Ascending aorta (tissue), 2 donors: Measurements from ENCODE around the gene NUAK1. TPM values are rescaled to one million over a fixed set of nuclear protein-coding genes. Genes with fewer than 3 reads are reported as not detected.

Experiments used
- DNase-seq, 2 donors: peaks; one replicate each; pipeline ENCODE4 v3.0.0-alpha.2; 2019; ENCODE audit warnings: low spot score in 2 of 2
- H3K27ac ChIP-seq, 2 donors: fragments of 200-600 bp; sonication (generic); one replicate each; pipeline ENCODE4 v1.5.1; 2016 to 2017; ENCODE audit warnings: mild to moderate bottlenecking in 1 of 2
- H3K27me3 ChIP-seq: fragments of 200-600 bp; sonication (generic); one replicate; pipeline ENCODE4 v1.5.1; 2017
- H3K36me3 ChIP-seq, 2 donors: fragments of 200-600 bp; sonication (generic); one replicate each; pipeline ENCODE4 v1.5.1; 2016
- H3K4me1 ChIP-seq, 2 donors: fragments of 200-600 bp; sonication (generic); one replicate each; pipeline ENCODE4 v1.5.1; 2016 to 2017; ENCODE audit warnings: mild to moderate bottlenecking in 1 of 2
- H3K4me3 ChIP-seq, 2 donors: fragments of 200-600 bp; sonication (generic); one replicate each; pipeline ENCODE4 v1.5.1; 2016 to 2017; ENCODE audit warnings: mild to moderate bottlenecking in 1 of 2
- H3K9me3 ChIP-seq, 2 donors: fragments of 200-600 bp; sonication (generic); one replicate each; pipeline ENCODE4 v1.5.1; 2016
- intact Hi-C: fragments of 100-400 bp; cut with DNase I; formaldehyde crosslinking; loops from one replicate; pipeline ENCODE4 v1.15.1; 2023
- total RNA-seq: library from RNA; depleted of rRNA; stranded (reverse); fragments of >200 nt; gene quantifications from one replicate; pipeline ENCODE4 v1.1.0, GENCODE V29; 2016
- TF ChIP-seq, protein P1 (sequence below), 3 experiments: fragments of 200-600 bp in 2 of 3; fragments of 450-650 bp in 1 of 3; sonication (generic) in 2 of 3; IDR thresholded peaks; one replicate each; pipeline ENCODE4 v1.5.1; 2016 to 2019; ENCODE audit warnings: antibody characterized with exemption in 3 of 3, mild to moderate bottlenecking in 1 of 3, moderate library complexity in 1 of 3

The NUAK1 gene
- total RNA-seq, 1 donor from 2014 or later: 29.7 TPM

DNA sequence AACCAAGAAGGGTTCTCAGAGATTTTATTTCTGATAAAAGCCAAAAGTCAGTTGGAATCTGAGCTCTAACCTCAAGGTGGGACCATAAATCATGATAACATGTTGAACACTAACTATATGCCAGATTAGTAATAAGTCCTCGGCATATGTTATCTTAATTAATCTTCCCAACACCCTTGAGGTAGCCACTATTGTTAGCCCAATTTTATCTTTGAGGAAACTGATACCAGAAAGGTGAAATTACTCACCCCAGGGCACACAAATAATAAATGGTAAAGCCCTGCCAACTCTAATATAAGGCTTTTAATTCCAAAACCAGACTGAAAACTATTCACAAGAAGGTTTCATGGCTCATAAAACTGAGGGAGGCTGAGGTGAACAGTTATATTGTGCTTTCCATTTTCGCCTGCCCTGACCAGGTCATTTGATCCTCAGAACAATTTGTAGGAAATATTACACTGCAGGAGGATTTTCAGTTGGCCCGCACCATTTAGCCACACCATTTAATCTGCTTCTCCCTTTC is 16.1 kb upstream of the NUAK1 start:
- no peaks in the 10 kb centered on the region for H3K4me1 ChIP-seq
- no peaks in the 10 kb centered on the region for H3K9me3 ChIP-seq
- no peaks in the 10 kb centered on the region for H3K27me3 ChIP-seq
- DNase-seq: no peak
- no peak overlapping the region for H3K4me3 ChIP-seq
- TF ChIP-seq, protein P1, sequence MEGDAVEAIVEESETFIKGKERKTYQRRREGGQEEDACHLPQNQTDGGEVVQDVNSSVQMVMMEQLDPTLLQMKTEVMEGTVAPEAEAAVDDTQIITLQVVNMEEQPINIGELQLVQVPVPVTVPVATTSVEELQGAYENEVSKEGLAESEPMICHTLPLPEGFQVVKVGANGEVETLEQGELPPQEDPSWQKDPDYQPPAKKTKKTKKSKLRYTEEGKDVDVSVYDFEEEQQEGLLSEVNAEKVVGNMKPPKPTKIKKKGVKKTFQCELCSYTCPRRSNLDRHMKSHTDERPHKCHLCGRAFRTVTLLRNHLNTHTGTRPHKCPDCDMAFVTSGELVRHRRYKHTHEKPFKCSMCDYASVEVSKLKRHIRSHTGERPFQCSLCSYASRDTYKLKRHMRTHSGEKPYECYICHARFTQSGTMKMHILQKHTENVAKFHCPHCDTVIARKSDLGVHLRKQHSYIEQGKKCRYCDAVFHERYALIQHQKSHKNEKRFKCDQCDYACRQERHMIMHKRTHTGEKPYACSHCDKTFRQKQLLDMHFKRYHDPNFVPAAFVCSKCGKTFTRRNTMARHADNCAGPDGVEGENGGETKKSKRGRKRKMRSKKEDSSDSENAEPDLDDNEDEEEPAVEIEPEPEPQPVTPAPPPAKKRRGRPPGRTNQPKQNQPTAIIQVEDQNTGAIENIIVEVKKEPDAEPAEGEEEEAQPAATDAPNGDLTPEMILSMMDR (IDR thresholded peaks at IDR 0.05): no peak
- no peaks in the 10 kb centered on the region for H3K36me3 ChIP-seq
- intact Hi-C loops: no loop called here
- H3K27ac ChIP-seq: no peak overlapping the region

GRCh38 chr12:106152334-106152733 is 13.6 kb upstream of the NUAK1 start:
- Histone ChIP-seq H3K4me1 (peaks cover 4 to 14% of the 10 kb centered on the region in 2 donors), H3K9me3 (no peaks in the 10 kb centered on the region), H3K27ac (no peak overlapping the region), H3K36me3 (no peaks in the 10 kb centered on the region), H3K4me3 (no peak overlapping the region), H3K27me3 (no peaks in the 10 kb centered on the region)
- intact Hi-C loops: no loop called here
- DNase-seq: no peak
- TF ChIP-seq, protein P1 (IDR thresholded peaks at IDR 0.05): no peak

GRCh38 chr12:106150555-106150954 is 11.8 kb upstream of the NUAK1 start:
- Histone ChIP-seq H3K27me3 (no peaks in the 10 kb centered on the region), H3K27ac (no peak overlapping the region), H3K9me3 (no peaks in the 10 kb centered on the region), H3K36me3 (no peaks in the 10 kb centered on the region), H3K4me3 (no peak overlapping the region), H3K4me1 (peaks cover 4 to 18% of the 10 kb centered on the region in 2 donors)
- intact Hi-C loops: no loop called here
- DNase-seq: no peak
- TF ChIP-seq, protein P1 (IDR thresholded peaks at IDR 0.05): no peak

DNA sequence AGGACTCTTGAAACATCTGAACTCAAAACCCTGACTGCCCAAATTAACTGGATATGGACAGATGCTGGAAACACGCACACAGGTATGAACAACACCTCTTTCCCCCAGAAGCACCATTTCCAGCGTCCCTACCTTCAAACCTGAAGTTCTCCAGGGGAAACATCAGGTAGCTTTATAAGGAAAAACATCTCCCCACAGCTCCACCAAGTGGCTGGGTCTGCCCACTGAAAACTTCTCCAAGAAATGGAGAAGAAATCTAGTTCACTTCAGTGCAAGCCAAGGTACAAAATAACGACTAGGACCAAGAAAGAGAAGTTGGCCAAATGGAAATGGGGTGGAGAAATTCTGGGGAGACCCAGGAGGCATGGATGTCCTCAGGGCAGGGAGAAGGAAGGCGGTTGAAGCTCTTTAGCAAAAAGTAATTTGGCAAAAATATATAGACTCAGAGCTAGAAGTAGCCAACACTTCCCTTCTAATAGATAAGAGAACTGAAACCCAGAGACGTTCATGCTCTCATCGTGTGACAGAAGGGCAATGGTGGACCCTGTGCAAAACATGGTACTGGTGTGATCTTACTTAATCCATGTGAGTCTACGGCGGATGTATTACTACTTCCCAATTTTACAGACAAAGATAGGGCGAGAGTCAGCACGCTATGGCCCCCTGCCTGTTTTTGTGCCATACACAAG is 10.5 kb upstream of the NUAK1 start:
- Histone ChIP-seq H3K4me1 (peaks cover 4 to 21% of the 10 kb centered on the region in 2 donors), H3K27ac (peak overlapping the region in 1 of 2 donors; percentile 57), H3K9me3 (no peaks in the 10 kb centered on the region), H3K27me3 (no peaks in the 10 kb centered on the region), H3K36me3 (no peaks in the 10 kb centered on the region), H3K4me3 (no peak overlapping the region)
- intact Hi-C loops: loop anchor here (10.0 kb wide), 1 partner anchor 624 kb away; no protein-coding TSS in a partner anchor
- no peak for DNase-seq
- TF ChIP-seq, protein P1 (IDR thresholded peaks at IDR 0.05): peak; percentile 31 to 62 (median 52)

DNA sequence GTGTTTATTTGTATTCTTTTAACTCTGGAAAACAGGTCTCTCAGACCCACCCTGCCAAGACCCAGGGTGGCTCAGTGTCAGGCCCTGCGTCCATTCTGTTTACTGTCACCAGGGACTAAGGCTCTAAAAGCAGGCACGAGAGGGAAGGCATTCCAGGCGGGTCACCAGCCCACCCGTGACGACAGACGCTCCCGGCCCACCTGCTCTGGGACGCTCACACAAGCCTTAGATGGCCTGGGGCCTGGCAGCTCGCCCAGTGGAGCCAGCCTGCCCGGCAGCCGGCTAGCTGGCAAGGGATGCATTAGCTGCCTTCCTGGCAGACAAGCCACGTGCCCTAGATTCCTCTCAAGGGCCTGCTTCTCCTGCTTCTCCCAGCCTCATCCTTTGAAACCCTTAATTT is 9.2 kb upstream of the NUAK1 start:
- H3K27me3 ChIP-seq: no peaks in the 10 kb centered on the region
- intact Hi-C loops: loop anchor here (1.0 to 10.0 kb wide), 2 partner anchors 623 to 730 kb away; no protein-coding TSS in a partner anchor
- DNase-seq: peak; percentile 53 to 88
- peaks cover 4 to 25% of the 10 kb centered on the region in 2 donors for H3K4me1 ChIP-seq
- TF ChIP-seq, protein P1 (IDR thresholded peaks at IDR 0.05): no peak
- H3K4me3 ChIP-seq: no peak overlapping the region
- no peaks in the 10 kb centered on the region for H3K36me3 ChIP-seq
- H3K9me3 ChIP-seq: no peaks in the 10 kb centered on the region
- peak overlapping the region; percentile 43 to 57 for H3K27ac ChIP-seq
